IMR-90 (cell line): ENCODE data around the gene NIBAN1.

Experiments
- BHLHE40 ChIP-seq: fragments of 150-350 bp; IDR thresholded peaks from 2 replicates; pipeline ENCODE4 v1.6.1; 2016; ENCODE audit warnings: mild to moderate bottlenecking, low read depth, low read length
- CTCF ChIP-seq: conservative IDR thresholded peaks from 2 replicates; pipeline ENCODE4 v1.5.1; 2012; ENCODE audit warnings: mild to moderate bottlenecking, low read depth, low read length, improper control_type of control experiment
- NFE2L2 ChIP-seq: fragments of 150-350 bp; IDR thresholded peaks from 2 replicates; pipeline ENCODE4 v1.6.1; 2016; ENCODE audit warnings: low read depth, mild to moderate bottlenecking, low read length
- RAD21 ChIP-seq: IDR thresholded peaks from 2 replicates; pipeline ENCODE4 v1.6.1; 2012; ENCODE audit warnings: low read length, improper control_type of control experiment
- TF ChIP-seq, protein P1 (sequence below): fragments of 150-350 bp; IDR thresholded peaks from 2 replicates; pipeline ENCODE4 v1.6.1; 2016; ENCODE audit warnings: low read depth, mild to moderate bottlenecking, low read length, moderate library complexity, borderline replicate concordance
- TF ChIP-seq, protein P2 (sequence below): fragments of 150-350 bp; IDR thresholded peaks from 2 replicates; pipeline ENCODE4 v1.6.1; 2017; ENCODE audit warnings: mild to moderate bottlenecking, antibody characterized with exemption, low read length, low read depth

GRCh38 chr1:185015631-185016030, 41.3 kb upstream of the NIBAN1 start:
- no peak for TF ChIP-seq CTCF
- TF ChIP-seq RAD21 = no peak
- no peak for TF ChIP-seq NFE2L2
- TF ChIP-seq, protein P1, sequence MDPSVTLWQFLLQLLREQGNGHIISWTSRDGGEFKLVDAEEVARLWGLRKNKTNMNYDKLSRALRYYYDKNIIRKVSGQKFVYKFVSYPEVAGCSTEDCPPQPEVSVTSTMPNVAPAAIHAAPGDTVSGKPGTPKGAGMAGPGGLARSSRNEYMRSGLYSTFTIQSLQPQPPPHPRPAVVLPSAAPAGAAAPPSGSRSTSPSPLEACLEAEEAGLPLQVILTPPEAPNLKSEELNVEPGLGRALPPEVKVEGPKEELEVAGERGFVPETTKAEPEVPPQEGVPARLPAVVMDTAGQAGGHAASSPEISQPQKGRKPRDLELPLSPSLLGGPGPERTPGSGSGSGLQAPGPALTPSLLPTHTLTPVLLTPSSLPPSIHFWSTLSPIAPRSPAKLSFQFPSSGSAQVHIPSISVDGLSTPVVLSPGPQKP = no peak
- TF ChIP-seq BHLHE40 = no peak
- TF ChIP-seq, protein P2, sequence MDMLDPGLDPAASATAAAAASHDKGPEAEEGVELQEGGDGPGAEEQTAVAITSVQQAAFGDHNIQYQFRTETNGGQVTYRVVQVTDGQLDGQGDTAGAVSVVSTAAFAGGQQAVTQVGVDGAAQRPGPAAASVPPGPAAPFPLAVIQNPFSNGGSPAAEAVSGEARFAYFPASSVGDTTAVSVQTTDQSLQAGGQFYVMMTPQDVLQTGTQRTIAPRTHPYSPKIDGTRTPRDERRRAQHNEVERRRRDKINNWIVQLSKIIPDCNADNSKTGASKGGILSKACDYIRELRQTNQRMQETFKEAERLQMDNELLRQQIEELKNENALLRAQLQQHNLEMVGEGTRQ = no peak
